Stomach (tissue), 4 donors: ENCODE data around the gene GLCCI1.

Source experiments
- EP300 ChIP-seq: sonication (generic); formaldehyde crosslinking; IDR thresholded peaks from one replicate; pipeline ENCODE4 v1.6.1; 2017; ENCODE audit warnings: antibody characterized with exemption
- POLR2A ChIP-seq, 4 donors: fragments of 450-650 bp; IDR thresholded peaks; one replicate each; pipeline ENCODE4 v1.6.1; 2016; ENCODE audit warnings: antibody characterized with exemption in 4 of 4, control low read depth in 2 of 4, mild to moderate bottlenecking in 1 of 4, moderate library complexity in 1 of 4
- POLR2AphosphoS5 ChIP-seq, 3 donors: sonication (generic); formaldehyde crosslinking; IDR thresholded peaks; one replicate each; pipeline ENCODE4 v1.6.1; 2016; ENCODE audit warnings: antibody characterized with exemption in 3 of 3
- TF ChIP-seq, protein P1 (sequence below), 7 experiments: fragments of 450-650 bp in 4 of 7; fragments of 200-600 bp in 3 of 7; sonication (generic) in 3 of 7; IDR thresholded peaks; one replicate each; pipeline ENCODE4 v1.5.1; 2016 to 2019; ENCODE audit warnings: antibody characterized with exemption in 7 of 7, control low read depth in 2 of 7, mild to moderate bottlenecking in 1 of 7

DNA sequence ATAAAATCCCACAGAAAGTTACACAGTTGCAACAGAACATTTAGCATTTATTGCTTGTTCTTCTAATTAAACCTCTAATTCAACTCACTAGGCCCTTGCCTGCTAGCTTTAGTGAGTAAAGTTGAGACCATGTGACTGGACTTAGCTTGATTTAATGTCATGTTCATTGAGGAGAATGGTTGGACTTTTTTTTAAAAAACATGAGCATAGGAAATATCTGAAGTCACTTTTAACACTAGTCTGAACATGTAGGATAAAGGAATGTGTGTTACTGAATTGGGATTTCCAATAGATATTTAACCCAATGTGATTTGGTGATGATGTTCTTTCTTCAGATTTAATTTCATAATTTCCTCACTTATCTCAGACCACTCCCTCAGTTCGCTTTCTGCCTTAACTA is 24.6 kb upstream of the GLCCI1 start:
- TF ChIP-seq, protein P1, sequence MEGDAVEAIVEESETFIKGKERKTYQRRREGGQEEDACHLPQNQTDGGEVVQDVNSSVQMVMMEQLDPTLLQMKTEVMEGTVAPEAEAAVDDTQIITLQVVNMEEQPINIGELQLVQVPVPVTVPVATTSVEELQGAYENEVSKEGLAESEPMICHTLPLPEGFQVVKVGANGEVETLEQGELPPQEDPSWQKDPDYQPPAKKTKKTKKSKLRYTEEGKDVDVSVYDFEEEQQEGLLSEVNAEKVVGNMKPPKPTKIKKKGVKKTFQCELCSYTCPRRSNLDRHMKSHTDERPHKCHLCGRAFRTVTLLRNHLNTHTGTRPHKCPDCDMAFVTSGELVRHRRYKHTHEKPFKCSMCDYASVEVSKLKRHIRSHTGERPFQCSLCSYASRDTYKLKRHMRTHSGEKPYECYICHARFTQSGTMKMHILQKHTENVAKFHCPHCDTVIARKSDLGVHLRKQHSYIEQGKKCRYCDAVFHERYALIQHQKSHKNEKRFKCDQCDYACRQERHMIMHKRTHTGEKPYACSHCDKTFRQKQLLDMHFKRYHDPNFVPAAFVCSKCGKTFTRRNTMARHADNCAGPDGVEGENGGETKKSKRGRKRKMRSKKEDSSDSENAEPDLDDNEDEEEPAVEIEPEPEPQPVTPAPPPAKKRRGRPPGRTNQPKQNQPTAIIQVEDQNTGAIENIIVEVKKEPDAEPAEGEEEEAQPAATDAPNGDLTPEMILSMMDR (IDR thresholded peaks at IDR 0.05), result no peak
- no peak for TF ChIP-seq EP300
- no peak for TF ChIP-seq POLR2AphosphoS5 (IDR thresholded peaks at IDR 0.05)
- no peak for TF ChIP-seq POLR2A (IDR thresholded peaks at IDR 0.05)
